Activated naive CD4-positive, alpha-beta T cell treated with anti-CD3 and anti-CD28 coated beads, Interleukin-2, amount 50 U/mL, for 24 hours (primary cell): ENCODE results near the gene GAK.
"Not testable (repeated sequence)": the region's sequence is repeated elsewhere in the genome, so short reads cannot be mapped to it uniquely, and the experiment has no call there.

ENCODE experiments used
- H3K27ac Mint-ChIP-seq: one replicate; pipeline ENCODE4 v1.8.0; 2021; ENCODE audit warnings: mild to moderate bottlenecking, mixed read lengths
- H3K27me3 Mint-ChIP-seq: one replicate; pipeline ENCODE4 v1.8.0; 2021; ENCODE audit warnings: mixed read lengths
- H3K36me3 Mint-ChIP-seq: one replicate; pipeline ENCODE4 v1.8.0; 2021; ENCODE audit warnings: mixed read lengths
- H3K4me1 Mint-ChIP-seq: one replicate; pipeline ENCODE4 v1.8.0; 2021; ENCODE audit warnings: mixed read lengths
- H3K4me3 Mint-ChIP-seq: one replicate; pipeline ENCODE4 v1.8.0; 2021; ENCODE audit warnings: mild to moderate bottlenecking, mixed read lengths
- H3K9me3 Mint-ChIP-seq: one replicate; pipeline ENCODE4 v1.8.0; 2021; ENCODE audit warnings: mixed read lengths

Gene GAK

GRCh38 chr4:931960-932712, at the start of gene GAK, which contains the start of gene TMEM175:
Gene GAK, minus strand, starts transcription at chr4:932316. Its CDS starts 129 bp downstream, at chr4:932187.
Gene TMEM175, plus strand, starts transcription at chr4:932460. Its CDS starts 15,280 bp downstream, at chr4:947740.
- H3K4me1 Mint-ChIP-seq, result peaks cover 46% of the 10 kb centered on the region
- H3K36me3 Mint-ChIP-seq, result no peaks in the 10 kb centered on the region
- peak within 1 kb of the TSS; percentile 92 for H3K4me3 Mint-ChIP-seq
- H3K27ac Mint-ChIP-seq, result peak within 1 kb of the TSS; percentile 93
- H3K27me3 Mint-ChIP-seq, result no peaks in the 10 kb centered on the region
- no peaks in the 10 kb centered on the region for H3K9me3 Mint-ChIP-seq

GRCh38 chr4:978957-979701, 47.0 kb upstream of the GAK start:
- no peak overlapping the region for H3K27ac Mint-ChIP-seq
- no peaks in the 10 kb centered on the region for H3K27me3 Mint-ChIP-seq
- H3K4me1 Mint-ChIP-seq, result peaks cover under 1% of the 10 kb centered on the region
- no peaks in the 10 kb centered on the region for H3K9me3 Mint-ChIP-seq
- no peak overlapping the region for H3K4me3 Mint-ChIP-seq
- no peaks in the 10 kb centered on the region for H3K36me3 Mint-ChIP-seq

- not testable (repeated sequence) for H3K27ac Mint-ChIP-seq, H3K4me1 Mint-ChIP-seq, H3K27me3 Mint-ChIP-seq, H3K36me3 Mint-ChIP-seq, H3K9me3 Mint-ChIP-seq, H3K4me3 Mint-ChIP-seq
These were observed 43.9 kb upstream of the GAK start for GRCh38 chr4:976016-976415.

- H3K36me3 Mint-ChIP-seq, result no peaks in the 10 kb centered on the region
- H3K27me3 Mint-ChIP-seq, result no peaks in the 10 kb centered on the region
- H3K9me3 Mint-ChIP-seq, result no peaks in the 10 kb centered on the region
- peak overlapping the region; percentile 33 for H3K4me3 Mint-ChIP-seq
- H3K4me1 Mint-ChIP-seq, result peaks cover 5% of the 10 kb centered on the region
- H3K27ac Mint-ChIP-seq, result no peak overlapping the region
These were observed 42.6 kb upstream of the GAK start for GRCh38 chr4:974668-975067.

GRCh38 chr4:973431-974397, 41.6 kb upstream of the GAK start, which contains the start of gene DGKQ:
Gene DGKQ, minus strand, starts transcription at chr4:973569. Its CDS starts 87 bp downstream, at chr4:973482.
- H3K36me3 Mint-ChIP-seq, result no peaks in the 10 kb centered on the region
- no peaks in the 10 kb centered on the region for H3K27me3 Mint-ChIP-seq
- peaks cover 5% of the 10 kb centered on the region for H3K4me1 Mint-ChIP-seq
- no peaks in the 10 kb centered on the region for H3K9me3 Mint-ChIP-seq
- H3K4me3 Mint-ChIP-seq, result peak within 1 kb of the TSS; percentile 49
- no peak within 1 kb of the TSS for H3K27ac Mint-ChIP-seq

- Mint-ChIP-seq H3K27ac (no peak overlapping the region), H3K4me3 (peak overlapping the region; percentile 36), H3K9me3 (no peaks in the 10 kb centered on the region), H3K27me3 (no peaks in the 10 kb centered on the region), H3K36me3 (no peaks in the 10 kb centered on the region), H3K4me1 (peaks cover 5% of the 10 kb centered on the region)
These were observed 40.7 kb upstream of the GAK start for GRCh38 chr4:972651-973424.

GRCh38 chr4:971666-972500, 39.8 kb upstream of the GAK start:
- Mint-ChIP-seq H3K4me1 (peaks cover 5% of the 10 kb centered on the region), H3K27me3 (no peaks in the 10 kb centered on the region), H3K4me3 (peak overlapping the region; percentile 7), H3K36me3 (no peaks in the 10 kb centered on the region), H3K27ac (no peak overlapping the region), H3K9me3 (no peaks in the 10 kb centered on the region)

- Mint-ChIP-seq H3K4me1 (peaks cover 5% of the 10 kb centered on the region), H3K36me3 (no peaks in the 10 kb centered on the region), H3K27ac (peak overlapping the region; percentile 65), H3K9me3 (no peaks in the 10 kb centered on the region), H3K27me3 (no peaks in the 10 kb centered on the region), H3K4me3 (no peak overlapping the region)
These were observed 38.9 kb upstream of the GAK start for GRCh38 chr4:970854-971520.

- Mint-ChIP-seq H3K27ac (peak overlapping the region; percentile 65), H3K27me3 (no peaks in the 10 kb centered on the region), H3K36me3 (no peaks in the 10 kb centered on the region), H3K4me3 (peak overlapping the region; percentile 54), H3K4me1 (peaks cover 5% of the 10 kb centered on the region), H3K9me3 (no peaks in the 10 kb centered on the region)
These were observed 38.1 kb upstream of the GAK start for GRCh38 chr4:970046-970745.

- Mint-ChIP-seq H3K27me3 (no peaks in the 10 kb centered on the region), H3K4me1 (peaks cover 5% of the 10 kb centered on the region), H3K4me3 (no peak overlapping the region), H3K36me3 (no peaks in the 10 kb centered on the region), H3K9me3 (no peaks in the 10 kb centered on the region), H3K27ac (no peak overlapping the region)
These were observed 36.7 kb upstream of the GAK start for GRCh38 chr4:968621-969394.

GRCh38 chr4:968221-968620, 36.1 kb upstream of the GAK start:
- Mint-ChIP-seq H3K27me3 (no peaks in the 10 kb centered on the region), H3K4me3 (no peak overlapping the region)

GRCh38 chr4:967113-968104, 35.3 kb upstream of the GAK start:
- H3K27ac Mint-ChIP-seq, result no peak overlapping the region
- peaks cover 5% of the 10 kb centered on the region for H3K4me1 Mint-ChIP-seq
- no peaks in the 10 kb centered on the region for H3K9me3 Mint-ChIP-seq
- no peaks in the 10 kb centered on the region for H3K36me3 Mint-ChIP-seq
- H3K27me3 Mint-ChIP-seq, result no peaks in the 10 kb centered on the region
- no peak overlapping the region for H3K4me3 Mint-ChIP-seq

More at GRCh38 chr4:968221-968620, 36.1 kb upstream of the GAK start:
- Mint-ChIP-seq H3K36me3 (no peaks in the 10 kb centered on the region), H3K9me3 (no peaks in the 10 kb centered on the region), H3K4me1 (peaks cover 5% of the 10 kb centered on the region), H3K27ac (no peak overlapping the region)
